GM19328 (cell line): ENCODE results near the gene JARID2.

Experiments
- ATAC-seq: cut with Tn5 transposase; IDR thresholded peaks from one replicate; pipeline ENCODE4 v1.9.1; 2021; ENCODE audit warnings: mild to moderate bottlenecking, moderate library complexity; ENCODE audit not compliant: unreplicated experiment

JARID2 gene

GRCh38 chr6:15477746-15478145, 231.9 kb downstream of the JARID2 start:
- no peak for ATAC-seq

- no peak for ATAC-seq
These were observed 233.9 kb downstream of the JARID2 start for GRCh38 chr6:15479761-15480160.

GRCh38 chr6:15480525-15480924, 234.7 kb downstream of the JARID2 start:
- ATAC-seq, result no peak

GRCh38 chr6:15481390-15482291, 235.8 kb downstream of the JARID2 start:
- no peak for ATAC-seq

GRCh38 chr6:15483060-15483459, 237.2 kb downstream of the JARID2 start:
- no peak for ATAC-seq

GRCh38 chr6:15484140-15484539, 238.3 kb downstream of the JARID2 start:
- no peak for ATAC-seq

GRCh38 chr6:15484821-15485220, 239.0 kb downstream of the JARID2 start:
- ATAC-seq, result no peak

GRCh38 chr6:15485936-15486335, 240.1 kb downstream of the JARID2 start:
- ATAC-seq, result no peak

- no peak for ATAC-seq
These were observed 241.4 kb downstream of the JARID2 start for GRCh38 chr6:15487262-15487661.

GRCh38 chr6:15489261-15489962, 243.5 kb downstream of the JARID2 start:
- no peak for ATAC-seq

- ATAC-seq, result no peak
These were observed 244.6 kb downstream of the JARID2 start for GRCh38 chr6:15490242-15491100.

- no peak for ATAC-seq
These were observed 245.6 kb downstream of the JARID2 start for GRCh38 chr6:15491255-15491985.

- ATAC-seq, result no peak
These were observed 246.1 kb downstream of the JARID2 start for GRCh38 chr6:15491986-15492269.

- ATAC-seq, result no peak
These were observed 247.7 kb downstream of the JARID2 start for GRCh38 chr6:15493437-15494168.

GRCh38 chr6:15495375-15495901, 249.6 kb downstream of the JARID2 start:
- no peak for ATAC-seq

- no peak for ATAC-seq
These were observed 250.7 kb downstream of the JARID2 start for GRCh38 chr6:15496345-15497131.

GRCh38 chr6:15498640-15499039, 252.8 kb downstream of the JARID2 start:
- ATAC-seq, result no peak

GRCh38 chr6:15499125-15499524, 253.3 kb downstream of the JARID2 start:
- ATAC-seq, result no peak

GRCh38 chr6:15499591-15499990, 253.7 kb downstream of the JARID2 start:
- ATAC-seq, result no peak
